Measurements from ENCODE around the gene VSIR.
A peak's percentile ranks its signal among the peaks of the same experiment; 100 is the strongest.

VSIR gene

GRCh38 chr10:71783917-71784678, 10.8 kb upstream of the VSIR start:
- DNase-seq (ENCODE audit: low read depth in 1 of 2, low spot score in 1 of 2) = no peak

- DNase-seq (ENCODE audit: low read depth in 1 of 2, low spot score in 1 of 2) = no peak
Measured at GRCh38 chr10:71782917-71783490, 9.7 kb upstream of the VSIR start.

DNA sequence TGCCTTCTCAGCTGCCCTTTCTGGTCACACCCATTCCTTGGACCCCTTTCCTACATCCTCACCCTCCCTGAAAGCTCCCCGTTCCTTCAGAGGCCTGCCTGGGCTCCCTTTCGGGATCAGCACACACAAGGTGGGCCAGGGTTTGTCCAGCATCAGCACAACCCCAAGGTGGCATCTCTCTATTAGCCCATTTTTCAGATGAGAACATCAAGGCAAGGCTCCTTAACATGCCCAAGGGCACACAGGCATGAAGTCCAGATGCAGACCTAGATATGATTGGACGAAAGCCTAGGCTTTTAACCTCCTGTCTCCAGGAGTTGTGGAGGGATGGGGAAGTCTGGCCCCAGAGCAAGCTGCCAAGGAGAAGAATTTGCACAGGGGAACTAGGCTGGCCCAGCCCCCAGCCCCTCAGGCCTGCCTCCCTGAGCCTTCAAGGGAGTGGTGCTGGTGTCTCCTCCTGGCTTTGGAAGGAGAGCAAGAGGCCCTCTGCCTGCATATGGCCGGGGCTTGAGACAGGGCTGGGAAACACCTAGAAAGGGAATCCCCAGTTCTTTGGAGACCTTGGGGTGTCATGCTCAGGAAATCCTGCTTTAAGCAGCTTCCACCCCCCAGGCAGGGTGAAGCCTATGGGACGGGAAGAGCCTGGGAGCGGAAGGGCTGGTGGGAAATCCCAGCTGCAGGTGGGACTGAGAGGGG, 9.0 kb upstream of the VSIR start:
- no peak for DNase-seq (ENCODE audit: low read depth in 1 of 2, low spot score in 1 of 2)

GRCh38 chr10:71780719-71781118, 7.4 kb upstream of the VSIR start:
- no peak for DNase-seq (ENCODE audit: low read depth in 1 of 2, low spot score in 1 of 2)

DNA sequence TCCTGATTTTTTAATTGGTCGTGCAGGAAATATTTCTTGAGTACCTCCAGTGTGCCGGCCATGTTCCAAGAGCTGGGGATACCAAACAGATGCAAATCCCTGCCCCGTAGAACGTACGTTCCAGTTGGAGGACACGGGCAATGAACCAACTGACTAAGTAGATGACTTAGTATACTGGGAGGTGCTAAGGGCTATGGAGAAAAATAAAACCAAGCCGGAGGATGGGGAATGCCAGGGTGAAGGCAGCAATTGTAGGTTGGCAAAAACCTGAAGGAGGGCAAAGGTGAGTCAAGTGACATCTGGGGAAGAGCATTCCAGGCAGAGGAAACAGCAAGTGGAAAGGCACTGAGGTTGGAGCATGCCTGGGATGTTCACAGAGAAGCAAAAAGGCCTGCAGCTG, 6.8 kb upstream of the VSIR start:
- DNase-seq (ENCODE audit: low read depth in 1 of 2, low spot score in 1 of 2) = no peak

DNA sequence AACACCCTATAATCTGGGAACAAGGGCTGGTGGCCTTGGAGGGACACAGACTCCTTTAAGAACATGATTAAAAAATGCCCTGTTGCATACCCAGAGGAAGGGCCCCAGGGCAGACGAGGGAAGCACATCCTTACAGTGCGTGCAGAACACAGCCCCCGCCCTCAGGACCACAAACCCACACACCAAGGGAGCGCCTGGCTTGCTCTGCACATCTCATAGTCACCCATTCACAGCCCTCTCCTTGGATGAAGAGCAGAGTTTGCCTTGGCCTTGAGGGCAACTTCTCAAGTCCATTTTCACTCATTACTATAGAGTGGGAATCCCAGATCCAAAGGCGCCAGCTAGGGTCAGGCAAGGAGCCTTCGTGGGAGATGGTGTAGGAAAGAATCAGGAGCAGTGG, 6.3 kb upstream of the VSIR start:
- DNase-seq (ENCODE audit: low read depth in 1 of 2, low spot score in 1 of 2) = no peak

- DNase-seq (ENCODE audit: low read depth in 1 of 2, low spot score in 1 of 2) = no peak
Measured at GRCh38 chr10:71778071-71778825, 4.9 kb upstream of the VSIR start.

DNA sequence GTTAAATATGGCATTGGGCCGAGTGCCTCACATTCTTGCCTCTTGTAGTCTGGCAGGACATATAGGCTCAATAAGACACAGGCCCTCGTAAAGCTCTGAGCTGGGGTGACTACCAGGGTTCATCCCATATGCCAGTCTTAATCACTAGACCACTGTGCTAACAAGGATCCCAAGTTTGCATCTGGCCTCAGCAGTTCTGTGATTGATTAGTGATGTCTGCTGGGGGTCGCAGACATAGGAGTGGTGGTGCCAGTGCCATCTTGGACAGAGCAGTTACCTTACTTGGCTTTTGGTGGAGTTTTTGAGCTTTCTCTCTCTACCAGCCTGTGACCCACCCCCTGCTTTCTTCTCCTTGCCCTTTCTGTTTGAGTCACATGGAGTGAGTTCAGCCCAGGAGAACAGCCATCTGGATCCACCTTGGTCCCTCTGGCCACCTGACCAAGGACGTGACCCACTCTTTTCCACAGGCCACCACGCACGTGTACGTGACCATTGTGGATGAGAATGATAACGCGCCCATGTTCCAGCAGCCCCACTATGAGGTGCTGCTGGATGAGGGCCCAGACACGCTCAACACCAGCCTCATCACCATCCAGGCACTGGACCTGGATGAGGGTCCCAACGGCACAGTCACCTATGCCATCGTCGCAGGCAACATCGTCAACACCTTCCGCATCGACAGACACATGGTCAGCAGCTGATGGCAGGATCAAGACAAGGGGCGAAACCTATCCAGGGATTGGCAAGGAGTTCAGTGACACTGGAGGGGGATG, 4.1 kb upstream of the VSIR start:
- DNase-seq (ENCODE audit: low read depth in 1 of 2, low spot score in 1 of 2) = no peak

DNA sequence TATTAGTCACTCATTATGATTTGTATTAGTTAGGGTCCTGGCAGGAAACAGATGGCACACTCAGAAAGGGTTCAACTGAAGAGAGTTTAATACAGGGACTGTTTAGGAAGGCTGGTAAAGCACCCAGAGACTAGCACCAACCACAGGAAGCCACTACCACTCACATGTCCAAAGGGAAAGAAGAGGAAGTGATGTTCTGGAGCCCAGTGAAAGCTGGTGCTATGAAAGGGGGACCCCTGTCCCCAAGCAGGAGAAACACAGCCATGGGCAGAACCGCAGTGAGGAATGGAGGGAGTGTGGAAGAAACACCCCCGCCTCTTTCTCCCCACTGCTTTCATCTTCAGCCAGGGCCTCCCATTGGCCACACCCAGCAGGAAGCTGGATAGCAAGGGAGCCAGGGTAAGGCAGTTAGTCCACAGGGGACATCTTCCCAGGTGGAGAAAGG, 3.2 kb upstream of the VSIR start:
- DNase-seq (ENCODE audit: low read depth in 1 of 2, low spot score in 1 of 2) = no peak

DNA sequence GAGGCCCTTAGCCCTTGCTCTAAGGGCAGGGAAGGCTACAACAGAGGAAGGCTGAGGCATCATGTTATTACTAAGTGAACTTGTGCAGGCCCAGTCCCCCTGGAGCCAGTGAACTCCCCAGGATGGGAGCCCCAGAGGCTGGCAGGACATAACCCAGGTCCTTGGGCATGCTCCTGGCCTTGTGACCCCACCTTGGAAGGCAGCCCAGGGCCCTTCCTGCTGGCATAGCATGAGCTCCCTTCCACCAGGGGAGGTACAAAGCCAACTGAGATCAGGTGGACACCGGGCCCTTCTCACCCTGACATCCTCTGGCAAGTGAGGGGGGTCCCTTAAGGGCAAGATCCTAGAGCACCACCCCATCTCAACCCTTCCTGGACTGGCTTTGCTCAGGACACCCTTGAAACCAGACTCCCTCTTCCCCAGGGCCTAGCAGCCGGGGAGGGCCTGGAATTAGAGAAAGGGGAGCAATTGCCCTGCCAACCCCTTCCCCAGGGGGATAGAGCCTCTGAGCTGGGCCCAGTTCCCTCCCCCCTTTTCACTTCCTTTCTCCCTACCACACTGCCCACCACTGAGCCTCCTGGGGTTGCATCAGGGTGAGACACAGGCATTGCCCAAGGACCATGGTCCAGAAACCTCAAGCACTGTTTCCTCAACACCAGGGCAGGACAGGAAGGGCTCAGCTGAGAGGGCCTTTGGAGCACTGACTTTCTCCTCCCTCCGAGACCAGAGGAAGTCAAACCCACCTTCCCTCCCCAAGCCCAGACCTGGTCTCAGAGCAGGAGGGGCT, 1.8 kb upstream of the VSIR start:
- DNase-seq (ENCODE audit: low read depth in 1 of 2, low spot score in 1 of 2) = no peak

GRCh38 chr10:71772832-71773220, 494 bp downstream of the VSIR start:
- no peak for DNase-seq (ENCODE audit: low read depth in 1 of 2, low spot score in 1 of 2)

GRCh38 chr10:71771821-71772617, 1.3 kb downstream of the VSIR start:
- DNase-seq (ENCODE audit: low read depth in 1 of 2, low spot score in 1 of 2) = peak in 1 of 2 donors; percentile 60

GRCh38 chr10:71771204-71771603, 2.1 kb downstream of the VSIR start:
- DNase-seq (ENCODE audit: low read depth in 1 of 2, low spot score in 1 of 2) = no peak

DNA sequence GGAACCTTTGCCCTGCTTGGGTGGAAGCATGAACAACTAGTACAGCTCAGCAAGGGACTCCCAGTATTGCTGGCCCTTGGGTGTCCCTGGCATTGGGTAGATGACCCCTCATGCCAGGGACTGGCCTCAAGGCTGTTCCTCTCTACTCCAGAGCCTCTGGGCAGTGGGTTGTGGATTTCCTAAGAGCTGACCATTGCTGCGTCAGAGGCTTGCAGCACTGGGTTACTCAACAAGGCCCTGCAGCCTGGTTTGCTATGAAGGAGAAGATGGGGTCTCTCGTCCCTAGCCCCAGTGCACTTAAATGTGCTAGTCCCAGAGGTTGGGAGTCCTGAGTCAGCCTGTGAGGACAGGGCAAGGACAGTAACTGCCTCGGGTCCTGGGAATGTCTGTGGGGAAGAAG, 2.5 kb downstream of the VSIR start:
- DNase-seq (ENCODE audit: low read depth in 1 of 2, low spot score in 1 of 2) = no peak

- DNase-seq (ENCODE audit: low read depth in 1 of 2, low spot score in 1 of 2) = no peak
Measured at GRCh38 chr10:71770255-71770654, 3.1 kb downstream of the VSIR start.

DNA sequence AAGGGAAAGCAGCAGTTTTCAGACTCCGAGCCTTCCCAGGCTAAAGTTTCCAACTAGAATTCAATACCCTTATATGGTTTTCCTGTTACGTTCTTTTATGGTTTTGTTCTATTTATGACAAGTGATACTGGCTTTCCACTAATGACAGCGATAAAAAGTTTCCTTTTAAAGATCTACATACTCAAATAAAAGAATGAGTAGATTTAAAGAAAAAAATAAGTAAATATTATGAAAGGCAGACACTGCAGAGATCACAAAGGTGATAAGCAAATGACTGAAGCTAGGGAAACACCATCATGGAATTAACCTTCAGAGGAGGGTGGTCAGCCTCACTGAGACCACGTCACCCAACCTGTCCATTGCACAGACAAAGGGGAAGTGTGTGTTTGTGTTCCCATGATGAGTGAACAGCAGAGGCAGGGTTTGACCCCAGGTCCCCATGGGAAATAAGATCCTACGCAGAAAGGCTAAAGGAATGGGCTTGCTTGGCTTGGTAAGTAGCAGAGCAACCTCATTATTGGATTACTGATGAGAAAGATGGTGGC, 4.0 kb downstream of the VSIR start:
- DNase-seq (ENCODE audit: low read depth in 1 of 2, low spot score in 1 of 2) = no peak

GRCh38 chr10:71767420-71768035, 5.8 kb downstream of the VSIR start:
- no peak for DNase-seq (ENCODE audit: low read depth in 1 of 2, low spot score in 1 of 2)

DNA sequence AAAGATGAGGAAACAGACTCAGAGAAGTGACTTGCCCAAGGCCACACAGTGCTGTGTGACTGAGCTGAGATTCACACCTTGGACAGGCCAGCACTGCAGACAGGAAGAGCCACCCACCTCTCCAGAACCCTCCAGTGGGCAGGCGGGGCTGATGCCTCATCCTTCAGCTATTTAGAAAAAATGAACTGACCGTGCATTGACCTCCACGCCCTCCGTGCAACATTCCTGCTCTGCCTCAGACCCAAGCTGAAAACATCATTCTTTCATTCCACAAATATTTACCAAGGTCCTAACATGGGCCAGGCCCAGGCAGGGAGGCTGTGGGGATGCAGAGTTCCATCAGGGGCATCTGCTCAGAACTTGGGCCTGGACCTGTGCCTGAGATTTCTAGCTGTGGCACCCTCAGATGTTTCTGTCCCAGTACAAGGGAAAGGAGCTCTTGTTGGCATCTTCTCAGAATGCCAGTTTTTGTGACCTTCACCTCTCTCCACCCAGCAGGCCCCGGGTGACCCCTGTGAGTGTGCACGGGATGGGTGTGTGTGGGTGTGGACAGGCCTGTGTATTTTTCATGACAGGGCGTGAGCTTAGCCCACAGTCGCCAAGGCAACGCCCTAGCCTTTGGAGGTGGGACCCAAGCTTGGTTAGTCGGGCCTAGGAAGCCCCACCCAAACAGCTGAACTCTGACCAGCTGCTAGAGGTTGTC, 6.5 kb downstream of the VSIR start:
- no peak for DNase-seq (ENCODE audit: low read depth in 1 of 2, low spot score in 1 of 2)
